Measurements from ENCODE around the gene TSSK2. TPM values are rescaled to one million over a fixed set of nuclear protein-coding genes. Genes with fewer than 3 reads are reported as not detected.

Gene TSSK2
- polyA plus RNA-seq, 1 donor (not counting 4 experiments of a cell fraction or from before 2014, with no cell fraction given): not detected

- H3K4me3 ChIP-seq (ENCODE audit: control insufficient read depth in 2 of 3, extremely low read depth in 1 of 3, insufficient read depth in 2 of 3, low read depth in 1 of 3, low read length in 3 of 3): no peak overlapping the region
- H3K9ac ChIP-seq (ENCODE audit: control insufficient read depth, extremely low read depth, insufficient read depth, low read length): no peak overlapping the region
- peaks cover 20% of the 10 kb centered on the region for H3K79me2 ChIP-seq (ENCODE audit: control insufficient read depth, insufficient read depth, low read length)
- no peaks in the 10 kb centered on the region for H3K9me3 ChIP-seq (ENCODE audit: control insufficient read depth, low read depth, low read length)
- H4K20me1 ChIP-seq (ENCODE audit: control insufficient read depth, extremely low read depth, insufficient read depth, low read length): peaks cover 5% of the 10 kb centered on the region
- peaks cover 9% of the 10 kb centered on the region for H3K9me1 ChIP-seq (ENCODE audit: control insufficient read depth, extremely low read depth, insufficient read depth, low read length)
- H3K4me1 ChIP-seq (ENCODE audit: control insufficient read depth, extremely low read depth, insufficient read depth, low read length): peaks cover 30% of the 10 kb centered on the region
- H3K4me2 ChIP-seq (ENCODE audit: control insufficient read depth, extremely low read depth, insufficient read depth, low read depth, low read length): no peak overlapping the region
- H2AFZ ChIP-seq (ENCODE audit: control insufficient read depth, low read length): no peak overlapping the region
- FAIRE-seq (no peak), DNase-seq (ENCODE audit: low read depth, low spot score) (no peak)
- no peaks in the 10 kb centered on the region for H3K27me3 ChIP-seq (ENCODE audit: control insufficient read depth, extremely low read depth, insufficient read depth, low read length)
- dilution Hi-C loops (cut with MboI; ENCODE audit: extremely low pct_ligation_motif_present, low sequenced_read_pairs): no loop called here
- TF ChIP-seq CTCF (optimal IDR thresholded peaks at IDR 0.05 in 1 of 3, IDR thresholded peaks at IDR 0.05 in 1 of 3, conservative IDR thresholded peaks at IDR 0.05 in 1 of 3; ENCODE audit: extremely low read depth in 1 of 3, insufficient read depth in 2 of 3, low read length in 3 of 3) (no peak), EZH2 (IDR thresholded peaks at IDR 0.05; ENCODE audit: low read length) (no peak)
- H3K27ac ChIP-seq (ENCODE audit: control insufficient read depth, insufficient read depth, low read length): no peak overlapping the region
- no peaks in the 10 kb centered on the region for H3K36me3 ChIP-seq (ENCODE audit: control insufficient read depth in 2 of 2, extremely low read depth in 1 of 2, insufficient read depth in 2 of 2, low read length in 2 of 2)
These were observed 6.1 kb upstream of the TSSK2 start for GRCh38 chr22:19125011-19125410.

GRCh38 chr22:19125474-19126308, 5.4 kb upstream of the TSSK2 start:
- Histone ChIP-seq H3K4me3 (ENCODE audit: control insufficient read depth in 2 of 3, extremely low read depth in 1 of 3, insufficient read depth in 2 of 3, low read depth in 1 of 3, low read length in 3 of 3) (no peak overlapping the region), H3K4me2 (ENCODE audit: control insufficient read depth, extremely low read depth, insufficient read depth, low read depth, low read length) (no peak overlapping the region), H3K36me3 (ENCODE audit: control insufficient read depth in 2 of 2, extremely low read depth in 1 of 2, insufficient read depth in 2 of 2, low read length in 2 of 2) (no peaks in the 10 kb centered on the region), H3K27me3 (ENCODE audit: control insufficient read depth, extremely low read depth, insufficient read depth, low read length) (no peaks in the 10 kb centered on the region), H3K9me1 (ENCODE audit: control insufficient read depth, extremely low read depth, insufficient read depth, low read length) (peaks cover 4% of the 10 kb centered on the region), H4K20me1 (ENCODE audit: control insufficient read depth, extremely low read depth, insufficient read depth, low read length) (peaks cover 2% of the 10 kb centered on the region), H3K9me3 (ENCODE audit: control insufficient read depth, low read depth, low read length) (no peaks in the 10 kb centered on the region), H3K79me2 (ENCODE audit: control insufficient read depth, insufficient read depth, low read length) (peaks cover 13% of the 10 kb centered on the region), H3K27ac (ENCODE audit: control insufficient read depth, insufficient read depth, low read length) (no peak overlapping the region), H3K9ac (ENCODE audit: control insufficient read depth, extremely low read depth, insufficient read depth, low read length) (no peak overlapping the region), H3K4me1 (ENCODE audit: control insufficient read depth, extremely low read depth, insufficient read depth, low read length) (peaks cover 29% of the 10 kb centered on the region), H2AFZ (ENCODE audit: control insufficient read depth, low read length) (no peak overlapping the region)
- no peak for FAIRE-seq
- TF ChIP-seq CTCF (optimal IDR thresholded peaks at IDR 0.05 in 1 of 3, IDR thresholded peaks at IDR 0.05 in 1 of 3, conservative IDR thresholded peaks at IDR 0.05 in 1 of 3; ENCODE audit: extremely low read depth in 1 of 3, insufficient read depth in 2 of 3, low read length in 3 of 3) (no peak), EZH2 (IDR thresholded peaks at IDR 0.05; ENCODE audit: low read length) (no peak)
- DNase-seq (ENCODE audit: low read depth, low spot score): no peak
- dilution Hi-C loops (cut with MboI; ENCODE audit: extremely low pct_ligation_motif_present, low sequenced_read_pairs): no loop called here

Measured in keratinocyte (primary cell).